A549 (cell line): ENCODE data around the gene CLSTN2.

Experiments used
- CTCF ChIP-seq: fragments of >200 bp; sonication (Bioruptor Twin); formaldehyde crosslinking; IDR thresholded peaks from 3 replicates; pipeline ENCODE4 v1.5.1; 2016
- EHF ChIP-seq: fragments of 250-450 bp; sonication (Bioruptor Pico); IDR thresholded peaks from 2 replicates; pipeline ENCODE4 v1.5.0; 2020; ENCODE audit warnings: mild to moderate bottlenecking
- EP300 ChIP-seq, 2 experiments: fragments of >200 bp; sonication (Bioruptor Twin); formaldehyde crosslinking; IDR thresholded peaks; 2 replicates in 1 of 2; 3 replicates in 1 of 2; pipeline ENCODE4 v1.6.1; 2016 to 2017
- FOSL2 ChIP-seq, 2 experiments: fragments of 450-650 bp in 1 of 2; fragments of >200 bp in 1 of 2; sonication (Bioruptor Twin) in 1 of 2; formaldehyde crosslinking; IDR thresholded peaks; 2 replicates each; pipeline versions ENCODE4 v1.5.0 to v1.6.1; 2016 to 2020; ENCODE audit warnings: mild to moderate bottlenecking in 1 of 2, moderate library complexity in 1 of 2
- MAX ChIP-seq: IDR thresholded peaks from 2 replicates; pipeline ENCODE4 v1.6.1; 2012
- PHF8 ChIP-seq: fragments of 200-600 bp; sonication (generic); IDR thresholded peaks from 2 replicates; pipeline ENCODE4 v1.6.1; 2016; ENCODE audit warnings: low read depth, mild to moderate bottlenecking, antibody characterized with exemption, moderate library complexity, borderline replicate concordance
- POLR2A ChIP-seq: IDR thresholded peaks from 2 replicates; pipeline ENCODE4 v1.6.1; 2012; ENCODE audit warnings: mild to moderate bottlenecking, low read length
- SMC3 ChIP-seq: fragments of >200 bp; sonication (Bioruptor Twin); formaldehyde crosslinking; IDR thresholded peaks from 3 replicates; pipeline ENCODE4 v1.6.1; 2018; ENCODE audit warnings: inconsistent platforms

- TF ChIP-seq MAX (no peak), CTCF (no peak), PHF8 (no peak), EHF (CRISPR knock-in tag) (no peak), EP300 (IDR thresholded peaks at IDR 0.05) (no peak), SMC3 (no peak), POLR2A (no peak), FOSL2 (IDR thresholded peaks at IDR 0.05) (no peak), FOSL2 (CRISPR knock-in tag; IDR thresholded peaks at IDR 0.05) (no peak)
Observed at GRCh38 chr3:140290105-140290504, 355.1 kb downstream of the CLSTN2 start.
